Measurements from ENCODE around the gene SAG. TPM values are rescaled to one million over a fixed set of nuclear protein-coding genes. Genes with fewer than 3 reads are reported as not detected.

SAG gene
- total and polyA plus RNA-seq, 2 experiments from 2014 or later = 0.21 TPM; not detected in 1

DNA sequence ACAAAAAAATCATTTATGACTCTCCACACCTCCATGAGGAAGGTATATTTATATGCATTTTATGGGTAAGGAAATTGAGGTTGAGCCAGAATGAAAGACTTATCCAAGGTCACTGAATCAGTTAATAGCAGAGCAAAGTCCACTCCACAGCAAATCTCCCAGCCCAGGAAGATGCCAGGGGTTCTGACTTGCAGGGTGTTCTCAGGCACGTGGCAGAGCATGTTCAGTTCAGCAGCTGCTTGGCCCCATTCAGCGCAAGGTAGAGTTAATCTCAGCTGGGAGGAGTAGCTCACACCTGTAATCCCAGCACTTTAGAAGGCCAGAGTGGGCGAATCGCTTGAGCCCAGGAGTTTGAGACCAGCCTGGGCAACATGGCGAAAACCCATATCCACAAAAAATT, 28.9 kb downstream of the SAG start:
- no peaks in the 10 kb centered on the region for H3K36me3 ChIP-seq
- H3K27ac ChIP-seq = no peak overlapping the region
- no peaks in the 10 kb centered on the region for H3K4me1 ChIP-seq (ENCODE audit: low read depth)
- TF ChIP-seq, protein P1, sequence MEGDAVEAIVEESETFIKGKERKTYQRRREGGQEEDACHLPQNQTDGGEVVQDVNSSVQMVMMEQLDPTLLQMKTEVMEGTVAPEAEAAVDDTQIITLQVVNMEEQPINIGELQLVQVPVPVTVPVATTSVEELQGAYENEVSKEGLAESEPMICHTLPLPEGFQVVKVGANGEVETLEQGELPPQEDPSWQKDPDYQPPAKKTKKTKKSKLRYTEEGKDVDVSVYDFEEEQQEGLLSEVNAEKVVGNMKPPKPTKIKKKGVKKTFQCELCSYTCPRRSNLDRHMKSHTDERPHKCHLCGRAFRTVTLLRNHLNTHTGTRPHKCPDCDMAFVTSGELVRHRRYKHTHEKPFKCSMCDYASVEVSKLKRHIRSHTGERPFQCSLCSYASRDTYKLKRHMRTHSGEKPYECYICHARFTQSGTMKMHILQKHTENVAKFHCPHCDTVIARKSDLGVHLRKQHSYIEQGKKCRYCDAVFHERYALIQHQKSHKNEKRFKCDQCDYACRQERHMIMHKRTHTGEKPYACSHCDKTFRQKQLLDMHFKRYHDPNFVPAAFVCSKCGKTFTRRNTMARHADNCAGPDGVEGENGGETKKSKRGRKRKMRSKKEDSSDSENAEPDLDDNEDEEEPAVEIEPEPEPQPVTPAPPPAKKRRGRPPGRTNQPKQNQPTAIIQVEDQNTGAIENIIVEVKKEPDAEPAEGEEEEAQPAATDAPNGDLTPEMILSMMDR (IDR thresholded peaks at IDR 0.05; ENCODE audit: low read depth, low read length) = no peak
- H3K9me3 ChIP-seq (ENCODE audit: low read depth) = no peaks in the 10 kb centered on the region
- DNase-seq (ENCODE audit: low read depth in 1 of 2, low spot score in 1 of 2) = no peak
- no peak overlapping the region for H3K4me3 ChIP-seq
- no peaks in the 10 kb centered on the region for H3K27me3 ChIP-seq

DNA sequence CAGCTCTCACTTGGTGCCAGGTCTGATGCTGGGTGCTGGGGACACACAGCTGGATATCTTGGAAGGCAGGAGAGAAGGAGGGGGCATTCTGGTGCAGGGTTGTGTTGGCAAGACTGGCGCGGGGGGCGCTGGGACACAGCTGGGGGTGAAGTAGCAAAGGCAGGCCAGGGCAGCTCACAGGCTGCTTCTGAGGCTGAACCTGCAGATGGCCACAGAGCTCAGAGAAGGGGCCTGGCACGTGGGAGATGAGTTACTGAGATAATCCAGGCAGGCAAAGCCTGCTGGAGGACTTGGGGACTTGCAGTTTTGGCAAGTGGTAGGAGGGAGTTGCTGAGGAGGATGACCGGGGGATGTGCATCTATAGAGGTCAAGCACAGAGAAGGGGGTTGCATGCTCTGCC, 30.4 kb downstream of the SAG start:
- H3K36me3 ChIP-seq = no peaks in the 10 kb centered on the region
- H3K4me3 ChIP-seq = no peak overlapping the region
- H3K27me3 ChIP-seq = no peaks in the 10 kb centered on the region
- no peaks in the 10 kb centered on the region for H3K4me1 ChIP-seq (ENCODE audit: low read depth)
- no peaks in the 10 kb centered on the region for H3K9me3 ChIP-seq (ENCODE audit: low read depth)
- TF ChIP-seq, protein P1 (IDR thresholded peaks at IDR 0.05; ENCODE audit: low read depth, low read length) = no peak
- H3K27ac ChIP-seq = no peak overlapping the region
- no peak for DNase-seq (ENCODE audit: low read depth in 1 of 2, low spot score in 1 of 2)

DNA sequence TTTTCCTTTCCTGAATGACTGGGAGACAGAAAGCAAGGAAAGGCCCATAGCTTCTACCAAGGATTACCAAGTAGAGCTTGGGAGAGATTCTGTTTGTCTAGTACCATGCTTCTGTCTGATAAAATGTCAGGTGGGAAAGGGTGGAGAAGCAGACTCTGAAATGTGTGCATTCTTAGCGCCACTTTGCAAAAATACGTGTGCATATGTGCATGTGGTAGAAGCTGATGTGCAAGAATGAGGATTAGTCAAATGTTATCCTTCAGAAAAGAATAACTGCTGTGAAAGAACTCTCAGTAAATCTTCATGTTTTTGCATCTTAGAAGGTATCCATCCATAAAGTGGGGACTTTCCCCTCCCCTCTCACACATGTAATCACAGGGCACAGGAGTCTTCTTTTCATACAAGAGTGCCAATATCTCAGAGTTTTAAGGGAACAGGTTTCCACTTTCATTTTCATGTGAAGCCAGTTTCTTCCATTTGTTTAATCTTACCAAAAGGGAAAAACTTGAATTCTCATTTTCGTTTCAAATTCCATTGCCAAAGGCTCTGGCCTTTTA, 31.3 kb downstream of the SAG start:
- Histone ChIP-seq H3K36me3 (no peaks in the 10 kb centered on the region), H3K4me1 (ENCODE audit: low read depth) (no peaks in the 10 kb centered on the region), H3K27ac (no peak overlapping the region), H3K27me3 (no peaks in the 10 kb centered on the region), H3K4me3 (no peak overlapping the region), H3K9me3 (ENCODE audit: low read depth) (no peaks in the 10 kb centered on the region)
- DNase-seq (ENCODE audit: low read depth in 1 of 2, low spot score in 1 of 2) = no peak
- TF ChIP-seq, protein P1 (IDR thresholded peaks at IDR 0.05; ENCODE audit: low read depth, low read length) = no peak

DNA sequence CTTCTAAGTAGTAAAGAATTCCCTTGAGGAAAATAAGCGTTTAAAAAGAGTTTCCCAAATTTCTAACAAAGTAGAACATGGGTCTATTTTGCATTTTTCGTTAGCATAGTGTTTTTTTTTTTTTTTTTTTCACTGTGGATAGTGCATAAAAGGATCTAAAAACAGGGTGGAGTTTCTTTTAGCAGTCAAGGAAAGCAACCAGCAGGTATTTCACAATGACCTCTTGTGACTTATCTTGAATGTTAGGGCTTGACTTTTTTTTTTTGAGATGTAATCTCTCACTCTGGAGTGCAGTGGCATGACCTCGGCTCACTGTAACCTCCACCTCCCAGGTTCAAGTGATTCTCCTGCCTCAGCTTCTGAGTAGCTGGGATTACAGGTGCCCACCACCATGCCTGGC, 31.8 kb downstream of the SAG start:
- DNase-seq (ENCODE audit: low read depth in 1 of 2, low spot score in 1 of 2) = no peak
- Histone ChIP-seq H3K27me3 (no peaks in the 10 kb centered on the region), H3K9me3 (ENCODE audit: low read depth) (no peaks in the 10 kb centered on the region), H3K4me3 (no peak overlapping the region), H3K36me3 (no peaks in the 10 kb centered on the region), H3K4me1 (ENCODE audit: low read depth) (no peaks in the 10 kb centered on the region), H3K27ac (no peak overlapping the region)
- TF ChIP-seq, protein P1 (IDR thresholded peaks at IDR 0.05; ENCODE audit: low read depth, low read length) = no peak

DNA sequence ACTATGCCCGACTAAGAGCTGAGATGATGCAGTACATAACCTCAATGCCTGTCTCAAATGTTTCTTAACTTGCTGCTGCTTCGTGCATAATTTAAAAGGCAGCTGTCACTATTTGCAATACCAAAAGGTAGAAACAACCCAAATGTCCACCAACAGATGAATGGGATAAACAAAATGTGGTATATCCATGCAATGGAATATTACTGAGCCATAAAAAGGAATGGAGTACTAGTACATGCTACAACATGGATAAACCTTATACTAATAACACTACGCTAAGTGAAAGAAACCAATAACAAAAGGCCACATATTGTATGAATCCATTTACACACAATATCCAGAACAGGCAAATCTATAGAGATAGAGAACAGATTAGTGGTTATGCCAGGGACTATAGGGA, 33.7 kb downstream of the SAG start:
- H3K4me3 ChIP-seq = no peak overlapping the region
- no peak for DNase-seq (ENCODE audit: low read depth in 1 of 2, low spot score in 1 of 2)
- H3K36me3 ChIP-seq = no peaks in the 10 kb centered on the region
- no peak overlapping the region for H3K27ac ChIP-seq
- H3K27me3 ChIP-seq = no peaks in the 10 kb centered on the region
- TF ChIP-seq, protein P1 (IDR thresholded peaks at IDR 0.05; ENCODE audit: low read depth, low read length) = no peak
- H3K4me1 ChIP-seq (ENCODE audit: low read depth) = no peaks in the 10 kb centered on the region
- no peaks in the 10 kb centered on the region for H3K9me3 ChIP-seq (ENCODE audit: low read depth)

DNA sequence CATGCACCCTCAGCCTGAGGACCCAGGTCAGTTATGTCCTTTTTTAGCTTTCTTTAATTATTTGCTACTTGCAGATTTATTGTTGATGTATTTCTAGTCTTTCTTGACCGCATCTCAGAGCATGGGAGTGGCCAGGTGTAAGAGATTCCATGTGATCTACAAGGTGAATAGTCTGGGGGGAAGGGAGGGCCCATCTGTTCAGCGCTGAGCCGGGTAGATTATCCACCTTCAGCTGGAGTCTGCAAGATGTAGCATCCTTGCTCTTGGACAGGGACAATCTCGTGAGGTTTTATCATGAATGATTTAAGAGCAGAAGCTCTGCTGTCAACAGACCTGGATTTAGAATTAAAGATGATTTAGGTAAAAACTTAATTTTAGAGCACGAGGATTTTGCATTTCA, 34.7 kb downstream of the SAG start:
- TF ChIP-seq, protein P1 (IDR thresholded peaks at IDR 0.05; ENCODE audit: low read depth, low read length) = no peak
- no peaks in the 10 kb centered on the region for H3K9me3 ChIP-seq (ENCODE audit: low read depth)
- DNase-seq (ENCODE audit: low read depth in 1 of 2, low spot score in 1 of 2) = no peak
- no peaks in the 10 kb centered on the region for H3K27me3 ChIP-seq
- no peaks in the 10 kb centered on the region for H3K36me3 ChIP-seq
- no peak overlapping the region for H3K4me3 ChIP-seq
- no peak overlapping the region for H3K27ac ChIP-seq
- no peaks in the 10 kb centered on the region for H3K4me1 ChIP-seq (ENCODE audit: low read depth)
